GM19043 (cell line): ENCODE results near the gene CLCN6.

Experiments used
- ATAC-seq: cut with Tn5 transposase; IDR thresholded peaks from one replicate; pipeline ENCODE4 v1.9.1; 2021; ENCODE audit warnings: low read depth; ENCODE audit not compliant: unreplicated experiment

The CLCN6 gene

DNA sequence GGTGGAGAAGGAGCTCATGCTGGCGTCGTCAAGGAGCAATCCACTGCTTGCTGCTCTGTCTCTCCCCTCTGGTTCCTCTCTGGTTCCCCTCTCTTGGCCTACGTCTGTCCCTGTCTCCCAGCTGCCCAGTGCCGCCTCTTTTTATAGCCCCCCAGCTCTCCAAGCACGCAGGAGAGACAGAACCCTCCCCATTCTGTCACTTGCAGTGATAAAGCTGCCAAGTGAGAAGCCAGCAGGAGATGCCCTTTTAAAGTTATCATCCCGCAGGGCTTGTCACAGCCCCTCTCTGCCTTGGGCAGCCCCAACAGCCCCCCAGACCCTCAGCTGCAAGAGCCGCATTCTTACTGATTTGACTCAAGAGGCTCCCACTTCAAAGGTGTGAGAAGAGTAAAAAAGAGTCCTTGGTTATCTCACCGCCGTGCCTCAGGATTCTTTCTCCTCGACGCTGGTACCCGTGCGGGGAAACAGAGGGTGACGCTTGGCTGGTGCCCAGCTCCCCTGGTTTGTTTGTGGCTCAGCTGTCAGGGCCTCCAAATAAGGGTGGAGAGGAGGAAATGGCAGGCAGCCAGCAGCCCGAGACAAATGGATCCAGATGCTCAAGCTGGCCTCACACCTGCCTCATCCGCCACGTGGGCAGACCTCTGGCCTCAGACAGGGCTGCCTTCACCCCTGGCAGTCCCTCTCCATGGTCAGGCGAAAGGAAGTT is 41.8 kb downstream of the CLCN6 start, which contains the start of gene NPPA:
Gene NPPA (minus strand): TSS at position 117 of the 706 bp plus-strand sequence. CDS start 99 bp downstream, at position 18.
- ATAC-seq: no peak

DNA sequence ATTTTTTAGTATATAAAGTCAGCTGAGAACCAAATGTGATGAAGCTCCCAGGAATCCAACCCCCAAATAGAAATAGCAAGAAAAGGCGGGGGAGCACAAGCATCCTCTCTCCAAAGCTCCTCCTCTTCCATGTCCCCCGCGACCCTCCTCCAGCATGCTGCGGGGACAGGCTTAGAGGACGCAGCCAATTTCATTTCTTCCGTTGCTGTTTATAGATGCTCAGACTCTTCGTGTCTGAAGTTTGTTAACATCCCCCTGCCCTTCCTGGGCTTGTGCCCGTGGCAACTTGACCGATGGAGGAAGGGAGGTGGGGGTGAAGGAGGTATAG is 42.3 kb downstream of the CLCN6 start:
- ATAC-seq: no peak

DNA sequence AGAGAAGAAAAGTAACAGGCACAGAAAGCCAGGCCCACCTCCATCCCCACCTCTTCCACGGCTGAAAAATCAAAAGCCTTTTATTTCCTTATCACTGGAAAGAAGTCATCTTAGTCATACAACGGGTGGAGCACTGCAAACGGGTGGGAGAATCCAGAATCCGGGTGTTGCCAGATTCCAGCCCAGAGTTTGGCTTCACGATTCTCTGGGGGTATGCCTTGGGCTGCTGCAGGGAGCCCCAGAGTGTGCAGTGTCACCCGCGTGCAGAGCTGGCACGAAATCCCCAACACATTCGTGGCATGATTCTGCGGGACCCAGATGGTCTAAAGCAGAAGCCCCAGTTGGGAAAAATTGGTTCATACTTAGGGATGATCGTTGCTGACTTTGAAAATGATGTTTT is 44.2 kb downstream of the CLCN6 start:
- no peak for ATAC-seq

DNA sequence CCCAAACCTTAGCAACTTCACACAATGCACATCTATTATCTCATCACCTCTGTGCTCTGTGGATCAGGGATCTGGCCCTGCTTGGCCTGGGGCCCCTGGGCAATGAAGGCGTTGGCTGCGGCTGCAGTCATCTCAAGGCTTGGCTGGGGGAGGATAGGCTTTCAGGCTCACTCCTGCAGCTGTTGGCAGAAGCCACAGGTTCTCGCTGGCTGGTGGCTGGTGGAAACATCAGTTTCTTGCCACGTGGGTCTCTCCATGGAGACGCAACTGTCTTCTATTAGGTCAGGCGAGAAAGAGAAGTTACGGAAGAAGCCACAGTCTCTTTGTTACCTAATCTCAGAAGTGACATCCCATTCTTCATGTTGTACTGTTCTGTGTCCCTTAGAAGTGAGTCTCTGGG is 45.2 kb downstream of the CLCN6 start:
- no peak for ATAC-seq

DNA sequence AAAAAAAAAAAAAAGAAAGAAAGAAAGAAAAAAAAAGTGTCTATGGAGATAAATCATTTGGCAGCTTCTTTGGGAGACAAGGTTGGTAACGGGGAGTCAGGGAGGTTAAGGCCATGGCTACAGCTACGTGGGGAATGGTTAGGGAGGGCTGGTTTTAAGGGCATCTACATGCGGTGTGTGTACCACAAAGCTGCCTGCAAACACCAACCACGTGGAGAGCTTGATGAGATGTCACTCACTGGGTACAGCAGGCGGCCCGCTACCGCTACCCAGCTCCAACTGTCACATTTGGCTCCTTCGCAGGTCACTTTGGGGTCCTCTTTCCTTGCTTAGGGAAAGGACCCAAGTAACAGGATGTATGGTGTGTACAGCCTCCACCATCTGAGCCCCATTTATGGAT is 48.5 kb downstream of the CLCN6 start:
- ATAC-seq: no peak

DNA sequence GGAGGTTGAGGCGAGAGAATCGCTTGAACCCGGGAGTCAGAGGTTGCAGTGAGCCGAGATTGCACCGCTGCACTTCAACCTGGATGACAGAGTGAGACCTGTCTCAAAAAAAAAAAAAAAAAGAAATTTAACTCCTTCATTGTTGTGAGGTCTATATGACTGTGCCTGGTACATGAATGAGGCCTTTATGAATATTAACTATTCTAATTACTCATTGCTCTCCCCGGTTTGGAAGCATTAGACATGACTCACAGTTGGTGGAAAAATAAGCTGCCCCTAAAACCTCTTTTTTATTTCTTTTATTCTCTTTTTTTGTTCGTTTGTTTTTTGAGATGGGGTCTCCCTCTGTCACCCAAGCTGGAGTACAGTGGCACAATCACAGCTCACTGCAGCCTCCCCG is 49.4 kb downstream of the CLCN6 start:
- no peak for ATAC-seq

DNA sequence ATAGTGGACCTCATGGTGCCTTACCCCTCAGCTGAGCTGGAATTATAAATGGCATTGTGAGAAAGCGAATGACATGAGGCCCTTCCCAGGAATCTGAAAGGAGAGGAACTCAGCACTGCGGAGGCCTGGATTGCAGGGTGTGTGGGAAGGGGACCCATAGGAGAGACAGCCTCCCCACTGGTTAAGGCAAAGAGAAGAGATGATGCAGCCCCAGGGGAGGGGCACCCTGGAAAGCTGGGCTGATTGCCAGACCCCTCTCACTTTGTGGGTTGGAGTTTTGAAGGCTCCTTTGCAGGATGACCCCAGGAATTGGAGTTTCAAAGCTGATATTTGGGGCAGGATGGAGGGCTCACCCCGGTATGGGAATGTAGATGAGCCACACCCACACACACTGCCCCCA is 50.7 kb downstream of the CLCN6 start:
- ATAC-seq: no peak

DNA sequence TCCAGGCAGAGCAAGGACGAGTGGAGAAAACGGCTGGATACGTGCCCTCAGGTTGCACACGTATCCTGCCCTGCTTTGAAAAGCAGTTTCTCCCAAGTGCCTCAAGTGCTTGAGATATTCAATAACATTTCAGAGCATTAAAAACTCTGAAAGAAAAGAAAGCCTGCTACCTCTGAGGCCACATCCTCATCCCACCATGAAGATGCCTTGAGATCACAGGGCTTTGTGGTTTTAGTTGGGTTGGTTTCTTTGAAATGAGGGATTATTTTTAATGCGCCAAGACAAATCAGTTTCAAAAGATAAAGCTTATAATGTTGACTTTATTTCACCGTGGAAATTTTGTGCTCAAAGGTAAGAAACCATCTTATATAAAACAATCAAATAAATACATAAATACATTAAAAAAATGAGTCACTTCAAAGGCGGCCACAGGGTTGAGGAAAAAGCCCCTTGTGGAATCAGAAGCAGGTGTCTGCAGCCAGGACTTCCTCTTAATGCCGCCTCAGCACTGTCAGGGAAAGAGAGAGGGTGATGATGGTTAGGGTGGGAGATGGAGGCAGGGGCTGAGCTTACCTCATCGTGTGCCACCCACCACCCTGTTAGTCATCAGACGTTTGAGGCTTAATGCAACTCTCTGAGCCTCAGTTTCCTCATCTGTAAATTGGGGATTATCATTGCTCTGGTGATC is 51.3 kb downstream of the CLCN6 start:
- ATAC-seq: no peak

DNA sequence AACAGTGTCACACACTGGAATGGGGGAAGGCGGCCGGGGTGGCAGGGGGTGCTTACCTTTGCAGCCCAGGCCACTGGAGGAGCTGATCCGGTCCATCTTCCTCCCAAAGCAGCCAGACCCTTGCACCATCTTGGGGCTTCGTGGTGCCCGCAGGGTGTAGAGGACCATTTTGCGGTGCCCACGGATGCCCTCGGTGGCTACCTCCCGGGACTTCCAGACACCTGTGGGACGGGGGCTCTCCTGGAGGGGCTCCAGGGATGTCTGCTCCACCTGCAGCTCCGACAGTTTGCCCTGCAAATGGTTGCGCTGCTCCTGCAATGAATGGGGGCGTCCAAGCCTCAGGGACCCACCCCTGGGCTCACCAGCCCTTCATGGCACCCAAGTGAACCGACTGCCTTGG is 52.2 kb downstream of the CLCN6 start:
- ATAC-seq: no peak

DNA sequence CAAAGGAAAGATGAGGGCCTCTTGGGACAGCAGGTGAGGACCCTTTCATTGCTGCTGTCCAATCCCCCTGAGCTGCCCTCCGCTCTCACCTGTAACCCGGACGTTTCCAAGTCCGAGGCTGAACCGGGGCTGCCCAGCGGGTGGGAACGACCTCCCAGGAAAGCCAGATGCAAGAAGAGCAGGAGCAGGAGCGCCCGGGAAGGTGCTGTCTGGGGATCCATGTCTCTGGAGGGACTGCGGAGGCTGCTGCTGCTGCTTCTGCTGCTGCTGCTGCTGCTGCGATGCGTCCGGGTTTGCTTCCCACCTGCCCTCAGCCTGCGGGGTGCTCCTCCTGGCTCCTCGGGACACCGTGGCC is 52.6 kb downstream of the CLCN6 start, which contains the start of gene NPPB:
Gene NPPB (minus strand): TSS at position 333 of the 355 bp plus-strand sequence. CDS start 112 bp downstream, at position 221.
- no peak for ATAC-seq

DNA sequence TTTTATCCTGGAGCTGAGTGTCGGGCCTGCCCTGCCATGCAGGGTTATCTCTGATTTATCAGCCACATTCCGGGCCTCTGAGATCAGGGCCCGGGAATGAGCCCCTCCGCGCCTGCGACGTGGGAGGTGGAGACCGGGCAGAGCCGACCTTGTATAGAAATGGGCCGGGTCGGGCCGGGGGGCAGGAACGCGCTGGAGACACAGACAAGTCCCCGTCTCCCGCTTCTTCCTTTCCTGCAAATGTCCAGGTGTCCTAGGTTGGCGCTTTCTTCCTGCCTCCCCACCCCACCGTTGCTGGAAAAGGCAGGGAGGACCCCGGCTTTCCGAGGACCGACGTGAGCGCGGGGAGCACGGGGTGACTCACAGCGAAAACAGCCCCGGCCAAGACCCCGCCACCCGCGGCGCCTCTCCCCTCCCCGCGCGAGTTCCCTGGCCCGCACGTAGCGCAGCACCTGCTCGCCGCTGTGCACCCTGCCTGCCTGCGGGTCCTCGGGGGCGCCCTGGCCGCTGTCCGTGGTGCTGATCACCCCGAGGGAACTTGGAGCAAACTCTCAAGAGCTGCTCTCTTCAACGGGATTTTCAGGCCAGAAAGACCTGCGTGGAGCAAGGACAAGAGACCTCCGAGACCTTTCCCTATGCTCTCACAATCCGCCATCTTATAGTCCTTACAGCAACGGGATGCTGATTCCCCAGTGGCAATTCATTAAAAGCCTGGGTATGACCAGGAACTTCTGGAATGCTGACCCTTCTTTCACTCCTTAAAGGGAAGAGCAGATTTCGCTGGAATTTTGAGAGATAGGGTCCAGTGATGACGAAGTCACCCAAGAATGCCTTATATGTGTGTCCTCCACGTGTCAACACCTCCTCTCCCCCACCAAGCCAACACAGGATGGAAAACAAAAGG is 53.2 kb downstream of the CLCN6 start:
- ATAC-seq: no peak

DNA sequence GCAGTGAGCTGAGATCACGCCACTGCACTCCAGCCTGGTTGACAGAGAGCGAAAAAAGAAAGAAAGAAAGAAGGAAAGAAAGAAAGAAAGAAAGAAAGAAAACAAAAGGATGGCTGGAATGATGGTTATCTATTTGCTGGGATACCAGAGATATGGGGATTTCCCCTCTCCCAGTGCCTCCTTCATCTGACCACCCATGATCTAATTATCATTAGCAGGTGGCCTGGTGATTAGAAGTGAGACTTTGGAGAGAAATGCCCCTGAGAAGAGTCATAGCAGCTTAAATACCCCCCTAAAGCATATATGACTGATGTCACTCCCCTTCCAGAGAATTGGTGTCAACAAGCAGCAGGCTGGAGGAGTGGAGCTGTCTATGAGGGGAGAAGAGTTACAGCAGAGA is 54.1 kb downstream of the CLCN6 start:
- ATAC-seq: no peak

DNA sequence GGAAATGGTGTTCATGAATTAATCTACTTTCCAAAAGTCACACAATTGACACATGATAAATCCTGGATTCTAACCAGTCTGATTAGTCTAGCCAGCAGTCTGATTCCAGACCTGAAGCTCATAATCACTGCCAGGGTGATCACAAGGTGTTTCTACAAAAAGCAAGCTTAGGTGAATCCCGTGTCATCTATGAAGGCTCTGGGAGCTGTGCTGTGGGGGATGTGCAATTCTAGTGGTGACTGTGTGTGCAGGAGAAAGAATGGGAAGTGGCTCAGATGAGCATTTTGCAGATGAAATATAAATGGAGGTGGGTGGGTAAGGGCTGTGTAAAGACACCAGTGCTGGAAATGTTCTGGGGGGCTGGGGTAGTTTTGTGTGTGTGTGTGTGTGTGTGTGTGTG is 54.6 kb downstream of the CLCN6 start:
- no peak for ATAC-seq

DNA sequence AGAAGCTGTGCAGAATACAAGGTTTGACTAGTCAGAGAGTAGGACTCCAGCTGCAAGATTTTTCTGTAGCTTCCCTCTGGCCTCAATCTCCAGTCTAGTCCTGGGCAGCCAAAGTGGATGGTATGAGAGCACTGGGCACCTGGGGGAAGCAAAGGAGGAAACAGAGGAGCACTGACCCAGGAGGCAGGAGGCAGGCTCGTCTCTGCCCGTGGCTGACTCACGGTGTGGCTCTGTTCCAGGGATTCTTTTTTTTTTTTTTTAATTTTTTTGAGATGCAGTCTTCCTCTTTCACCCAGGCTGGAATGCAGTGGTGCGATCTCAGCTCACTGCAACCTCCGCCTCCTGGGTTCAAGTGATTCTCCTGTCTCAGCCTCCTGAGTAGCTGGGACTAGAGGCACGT is 56.9 kb downstream of the CLCN6 start:
- ATAC-seq: no peak

DNA sequence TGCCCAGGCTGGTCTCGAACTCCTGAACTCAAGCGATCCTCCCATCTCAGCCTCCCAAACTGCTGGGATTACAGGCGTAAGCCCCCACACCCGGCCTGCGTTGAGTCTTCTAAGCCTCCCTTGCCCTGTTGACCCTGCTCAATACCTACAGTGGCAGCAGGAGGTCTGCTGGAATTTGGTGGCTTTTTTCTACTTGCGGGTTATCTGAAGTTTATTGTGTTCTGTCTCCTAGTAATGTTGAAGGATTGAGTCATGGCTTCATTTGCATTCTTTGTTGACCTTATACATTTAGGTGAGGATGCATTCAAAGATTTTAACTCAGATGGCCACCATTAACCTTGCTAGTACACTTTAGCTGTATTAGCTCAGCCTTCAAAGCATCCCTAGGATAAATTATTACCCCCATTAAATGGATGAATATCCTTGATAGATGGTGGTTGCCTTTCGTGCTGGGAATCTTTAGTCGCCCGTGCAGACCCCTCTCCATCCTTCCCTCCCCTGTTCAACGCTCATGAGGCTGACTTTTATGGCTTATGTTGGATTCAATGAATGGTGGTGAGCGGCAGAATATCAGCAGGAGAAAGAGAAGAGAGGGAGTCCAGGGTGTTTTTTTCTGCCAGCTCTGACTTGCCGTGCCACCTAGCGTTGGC is 62.5 kb downstream of the CLCN6 start:
- no peak for ATAC-seq

DNA sequence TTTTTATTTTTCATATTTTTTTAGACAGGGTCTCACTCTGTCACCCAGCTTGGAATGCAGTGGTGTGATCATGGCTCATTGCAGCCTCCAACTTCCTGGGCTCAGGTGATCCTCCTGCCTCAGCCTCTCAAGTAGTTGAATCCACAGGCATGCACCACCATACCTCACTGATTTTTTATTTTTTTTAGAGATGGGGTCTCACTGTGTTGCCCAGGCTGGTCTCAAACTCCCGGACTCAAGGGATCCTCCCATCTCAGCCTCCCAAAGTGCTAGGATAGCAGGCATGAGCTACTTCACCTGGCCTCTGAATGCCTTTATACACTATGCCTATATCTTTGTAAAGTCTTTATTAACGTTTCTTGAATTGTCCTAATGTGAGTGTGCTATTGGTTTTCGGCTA is 63.1 kb downstream of the CLCN6 start:
- ATAC-seq: no peak

DNA sequence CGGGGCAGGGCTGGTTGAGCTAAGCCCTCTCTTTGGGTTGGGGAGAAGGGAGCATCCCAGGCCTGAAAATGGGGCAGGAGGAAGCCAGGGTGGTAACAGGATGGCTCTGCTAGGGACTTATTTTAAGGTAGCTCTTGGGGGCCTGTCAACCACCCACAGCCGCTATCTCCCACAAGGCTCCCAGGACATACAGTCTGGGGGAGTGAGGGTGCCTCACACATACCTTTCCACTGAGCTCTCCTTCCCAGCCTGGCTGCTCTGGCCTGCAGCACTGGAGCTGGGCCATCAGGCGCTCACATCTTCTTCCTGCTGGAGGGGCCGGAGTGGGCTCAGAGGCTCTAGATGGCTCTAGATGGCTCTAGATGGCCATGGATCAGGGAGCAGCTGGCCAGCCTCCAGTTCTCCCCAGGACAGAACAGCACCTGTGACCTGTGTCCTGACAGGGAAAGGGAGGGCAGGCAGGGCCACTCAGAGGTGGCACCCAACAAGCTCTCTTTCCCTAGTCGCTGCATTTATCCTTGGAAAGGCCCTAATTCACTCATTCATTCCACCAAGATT is 63.7 kb downstream of the CLCN6 start:
- no peak for ATAC-seq

DNA sequence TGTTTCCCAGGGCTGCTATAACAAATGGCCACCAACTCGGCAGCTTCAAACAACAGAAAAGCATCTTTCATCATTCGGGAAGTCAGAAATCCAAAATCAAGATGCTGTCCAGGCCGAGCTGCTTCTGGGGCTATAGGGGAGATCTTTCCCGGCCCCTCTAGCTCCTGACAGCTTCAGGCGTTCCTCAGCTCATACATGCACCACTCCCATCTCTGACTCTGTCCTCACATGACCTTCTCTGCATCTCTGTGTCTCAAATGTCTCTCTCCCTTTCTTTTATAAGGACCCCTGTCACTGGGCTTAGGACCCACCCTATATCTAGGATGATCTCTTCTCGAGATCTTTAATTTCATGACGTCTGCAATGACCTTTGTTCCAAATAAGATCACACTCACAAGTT is 66.6 kb downstream of the CLCN6 start:
- ATAC-seq: no peak

DNA sequence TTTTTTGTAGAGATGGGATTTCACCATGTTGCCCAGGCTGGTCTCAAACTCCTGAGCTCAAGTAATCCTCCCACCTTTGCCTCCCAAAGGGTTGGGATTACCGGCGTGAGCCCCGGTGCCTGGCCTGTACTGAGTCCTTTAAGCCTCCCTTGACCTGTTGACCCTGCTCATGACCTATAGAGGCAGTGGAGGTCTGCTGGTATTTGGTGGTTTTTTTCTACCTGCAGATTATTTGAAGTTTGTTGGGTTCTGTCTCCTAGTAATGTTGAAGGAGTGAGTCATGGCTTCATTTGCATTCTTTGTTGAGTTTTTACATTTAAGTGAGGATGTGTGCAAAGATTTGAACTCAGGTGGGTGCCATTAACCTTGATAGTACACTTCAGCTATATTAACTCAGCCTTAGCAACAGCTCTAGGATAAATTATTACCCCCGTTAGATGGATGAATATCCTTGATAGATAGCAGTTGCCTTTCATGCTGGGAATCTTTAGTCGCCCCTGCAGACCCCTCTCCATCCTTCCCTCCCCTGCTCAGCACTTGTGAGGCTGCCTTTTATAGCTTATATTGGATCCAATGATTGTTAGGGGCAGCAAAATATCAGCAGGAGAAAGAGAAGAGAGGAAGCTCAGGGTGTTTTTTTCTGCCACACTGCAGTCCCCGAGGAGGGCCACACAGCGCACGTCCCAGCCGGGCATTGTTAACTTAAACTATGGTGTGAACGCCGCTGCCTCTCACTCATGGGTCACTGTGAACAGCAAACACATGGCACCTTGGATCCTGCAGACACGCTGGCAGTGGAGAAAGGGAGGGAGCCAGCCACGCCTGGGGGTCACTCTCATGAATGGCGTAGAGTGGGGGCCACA is 67.6 kb downstream of the CLCN6 start:
- no peak for ATAC-seq

DNA sequence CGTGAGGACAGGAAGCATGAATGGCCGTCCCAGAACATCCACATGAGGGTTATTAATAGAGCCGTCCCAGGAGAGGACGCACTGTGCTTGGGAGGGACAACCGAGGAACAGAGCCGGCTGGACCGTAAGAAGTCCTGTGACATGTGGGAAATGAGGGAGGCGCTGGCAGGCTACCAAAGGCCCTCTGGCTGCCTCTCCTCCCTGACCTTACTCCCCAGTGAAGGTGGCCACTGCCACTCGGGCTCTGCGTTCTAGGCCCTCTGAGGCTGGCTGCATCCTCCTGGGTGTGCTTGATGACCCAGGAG is 68.2 kb downstream of the CLCN6 start:
- no peak for ATAC-seq
